Stomach (tissue), 4 donors: ENCODE results near the gene PELI2.

Source experiments
- CTCF ChIP-seq, 7 experiments: fragments of 450-650 bp in 4 of 7; fragments of 200-600 bp in 3 of 7; sonication (generic) in 3 of 7; IDR thresholded peaks; one replicate each; pipeline ENCODE4 v1.5.1; 2016 to 2019; ENCODE audit warnings: antibody characterized with exemption in 7 of 7, control low read depth in 2 of 7, mild to moderate bottlenecking in 1 of 7
- POLR2A ChIP-seq, 4 donors: fragments of 450-650 bp; IDR thresholded peaks; one replicate each; pipeline ENCODE4 v1.6.1; 2016; ENCODE audit warnings: antibody characterized with exemption in 4 of 4, control low read depth in 2 of 4, mild to moderate bottlenecking in 1 of 4, moderate library complexity in 1 of 4
- POLR2AphosphoS5 ChIP-seq, 3 donors: sonication (generic); formaldehyde crosslinking; IDR thresholded peaks; one replicate each; pipeline ENCODE4 v1.6.1; 2016; ENCODE audit warnings: antibody characterized with exemption in 3 of 3

GRCh38 chr14:56321861-56322260 is 203.7 kb downstream of the PELI2 start:
- TF ChIP-seq POLR2AphosphoS5 (IDR thresholded peaks at IDR 0.05), result no peak
- no peak for TF ChIP-seq POLR2A (IDR thresholded peaks at IDR 0.05)
- no peak for TF ChIP-seq CTCF (IDR thresholded peaks at IDR 0.05)
